Stimulated activated CD8-positive, alpha-beta memory T cell treated with anti-CD3 and anti-CD28 coated beads, Interleukin-4, amount 100 ng/mL, for 1 hour (primary cell): Measurements from ENCODE around the gene RNU11.
"Not testable (repeated sequence)": the region's sequence is repeated elsewhere in the genome, so short reads cannot be mapped to it uniquely, and the experiment has no call there.

Source experiments
- DNase-seq, 2 donors: peaks; one replicate each; pipeline ENCODE4 v3.0.0-alpha.2; 2020; ENCODE audit warnings: low read depth in 2 of 2, low spot score in 1 of 2

The RNU11 gene

GRCh38 chr1:28663871-28664470, 15.6 kb downstream of the RNU11 start:
- DNase-seq = no peak

- DNase-seq = no peak
Observed at GRCh38 chr1:28666806-28667205, 18.4 kb downstream of the RNU11 start.

- peak; percentile 56 to 69 for DNase-seq
Observed at GRCh38 chr1:28668191-28668955, 20.0 kb downstream of the RNU11 start, which contains the start of gene GMEB1. Gene GMEB1, plus strand, starts transcription at chr1:28668784. Its CDS starts 14,829 bp downstream, at chr1:28683613.

DNA sequence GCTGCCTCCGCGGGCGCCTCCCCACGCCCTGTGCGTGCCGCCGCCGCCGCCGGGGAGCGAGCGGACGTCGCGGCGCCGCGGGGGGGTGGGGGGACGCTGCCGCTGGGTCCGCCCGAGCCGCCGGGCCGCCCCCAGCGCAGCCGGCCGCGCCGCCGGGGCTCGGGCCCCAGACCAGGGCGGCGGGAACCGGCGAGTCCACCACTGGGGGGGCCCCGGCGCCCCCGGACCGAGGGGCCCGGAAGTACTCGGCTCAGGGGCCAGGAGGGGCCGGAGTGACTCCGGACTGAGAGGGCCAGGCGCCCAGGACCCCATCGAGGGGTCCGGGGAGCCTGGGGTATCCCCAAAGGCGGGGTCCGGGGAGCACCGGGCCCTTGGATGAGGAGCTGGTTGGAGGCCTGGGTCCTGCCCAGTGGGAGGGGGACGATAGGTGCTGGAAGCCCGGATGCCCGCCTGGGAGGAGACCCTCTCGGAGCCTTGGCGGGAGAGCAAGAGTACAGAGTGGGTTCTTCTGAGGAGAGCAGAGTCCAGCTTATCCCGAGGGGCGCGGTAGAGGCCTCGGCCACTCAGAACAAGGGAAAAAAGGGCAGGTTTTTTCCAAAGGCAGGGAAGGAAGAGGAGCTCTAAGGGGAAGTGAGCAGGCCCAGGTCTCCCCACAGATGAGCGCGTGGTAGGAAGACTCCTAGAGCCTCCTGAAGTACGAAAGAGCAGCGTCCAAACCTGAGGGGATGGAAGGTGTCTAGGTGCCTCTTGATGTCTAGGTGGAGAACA, 20.7 kb downstream of the RNU11 start:
- DNase-seq = peak in 1 of 2 donors; percentile 17

- DNase-seq = no peak
Observed at GRCh38 chr1:28671254-28671780, 22.9 kb downstream of the RNU11 start.

- DNase-seq = not testable (repeated sequence)
Observed at GRCh38 chr1:28672971-28673370, 24.6 kb downstream of the RNU11 start.

DNA sequence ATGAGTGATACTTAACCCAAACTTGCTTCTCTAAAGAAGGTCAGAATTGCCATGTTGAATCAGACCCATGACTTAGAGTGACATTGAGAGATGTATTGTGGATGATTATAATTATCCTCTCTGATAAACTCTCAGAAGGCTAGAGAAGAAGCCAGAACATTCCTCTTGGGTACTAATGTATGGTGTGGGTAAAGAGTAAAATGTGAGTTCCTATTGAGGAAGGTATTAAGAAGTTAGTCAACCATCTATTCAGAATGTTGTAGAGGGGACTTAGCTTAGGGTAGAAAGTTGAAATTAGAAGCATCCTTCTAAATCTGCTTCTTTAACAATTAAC, 27.5 kb downstream of the RNU11 start:
- DNase-seq = no peak

DNA sequence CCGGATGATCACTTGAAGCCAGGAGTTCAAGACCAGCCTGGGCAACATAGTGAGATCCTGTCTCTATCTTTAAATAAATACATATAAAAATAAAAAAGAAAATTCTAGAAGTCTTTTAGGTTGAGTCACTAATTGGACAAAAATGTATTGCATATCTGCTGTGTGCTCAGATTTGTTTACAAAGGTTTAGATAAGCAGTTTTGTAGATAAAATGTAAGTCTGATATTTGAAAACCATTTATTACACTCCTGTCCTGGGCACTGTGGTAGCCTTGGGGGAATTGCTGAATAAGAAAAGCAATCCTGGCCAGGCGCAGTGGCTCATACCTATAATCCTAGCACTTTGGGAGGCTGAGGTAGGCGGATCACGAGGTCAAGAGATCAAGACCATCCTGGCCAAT, 31.8 kb downstream of the RNU11 start:
- no peak for DNase-seq

GRCh38 chr1:28682840-28683239, 34.4 kb downstream of the RNU11 start:
- no peak for DNase-seq

- DNase-seq = no peak
Observed at GRCh38 chr1:28684937-28685336, 36.5 kb downstream of the RNU11 start.

GRCh38 chr1:28691627-28692026, 43.2 kb downstream of the RNU11 start:
- not testable (repeated sequence) for DNase-seq
